IMR-90 (cell line): Measurements from ENCODE around the gene NOL12.
"Not testable (repeated sequence)": the region's sequence is repeated elsewhere in the genome, so short reads cannot be mapped to it uniquely, and the experiment has no call there.

ENCODE experiments used
- CEBPB ChIP-seq: IDR thresholded peaks from 2 replicates; pipeline ENCODE4 v1.6.1; 2012; ENCODE audit warnings: low read depth, low read length, improper control_type of control experiment
- CHD1 ChIP-seq: IDR thresholded peaks from 2 replicates; pipeline ENCODE4 v1.6.1; 2012; ENCODE audit warnings: low read depth, low read length, improper control_type of control experiment
- MAFK ChIP-seq: IDR thresholded peaks from 2 replicates; pipeline ENCODE4 v1.6.1; 2012; ENCODE audit warnings: low read depth, low read length, improper control_type of control experiment
- MAZ ChIP-seq: IDR thresholded peaks from 2 replicates; pipeline ENCODE4 v1.6.1; 2012; ENCODE audit warnings: low read depth, mild to moderate bottlenecking, low read length, improper control_type of control experiment, moderate library complexity, borderline replicate concordance
- MXI1 ChIP-seq: IDR thresholded peaks from 2 replicates; pipeline ENCODE4 v1.6.1; 2012; ENCODE audit warnings: low read depth, mild to moderate bottlenecking, low read length, moderate library complexity, borderline replicate concordance
- POLR2A ChIP-seq: IDR thresholded peaks from 2 replicates; pipeline ENCODE4 v1.6.1; 2012; ENCODE audit warnings: mild to moderate bottlenecking, low read depth, low read length
- RAD21 ChIP-seq: IDR thresholded peaks from 2 replicates; pipeline ENCODE4 v1.6.1; 2012; ENCODE audit warnings: low read length, improper control_type of control experiment
- RFX5 ChIP-seq: IDR thresholded peaks from 2 replicates; pipeline ENCODE4 v1.8.0; 2012; ENCODE audit warnings: low read depth, mild to moderate bottlenecking, low read length, moderate library complexity
- SMC3 ChIP-seq: fragments of 150-350 bp; IDR thresholded peaks from 2 replicates; pipeline ENCODE4 v1.6.1; 2016; ENCODE audit warnings: low read depth, mild to moderate bottlenecking, antibody characterized with exemption, low read length, moderate library complexity
- TF ChIP-seq, protein P1 (sequence below): conservative IDR thresholded peaks from 2 replicates; pipeline ENCODE4 v1.5.1; 2012; ENCODE audit warnings: mild to moderate bottlenecking, low read depth, low read length, improper control_type of control experiment
- TF ChIP-seq, protein P2 (sequence below): fragments of 150-350 bp; IDR thresholded peaks from 2 replicates; pipeline ENCODE4 v1.6.1; 2016; ENCODE audit warnings: low read depth, mild to moderate bottlenecking, low read length, moderate library complexity, borderline replicate concordance

DNA sequence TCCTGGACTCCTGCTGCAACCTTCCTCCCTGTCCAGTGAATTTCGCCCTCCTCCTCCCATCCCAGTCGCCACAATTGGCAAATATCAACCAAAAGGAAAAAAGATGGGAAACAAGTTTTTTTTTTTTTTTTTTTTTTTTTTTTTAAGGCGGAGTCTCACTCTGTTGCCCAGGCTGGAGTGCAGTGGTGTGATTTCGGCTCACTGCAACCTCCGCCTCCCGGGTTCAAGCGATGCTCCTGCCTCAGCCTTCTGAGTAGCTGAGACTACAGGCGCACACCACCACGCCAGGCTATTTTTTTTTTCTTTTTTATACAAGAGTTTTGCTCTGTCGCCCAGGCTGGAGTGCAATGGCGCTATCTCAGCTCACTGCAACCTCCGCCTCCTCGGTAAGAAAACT, 10.1 kb downstream of the NOL12 start:
- TF ChIP-seq, protein P1, sequence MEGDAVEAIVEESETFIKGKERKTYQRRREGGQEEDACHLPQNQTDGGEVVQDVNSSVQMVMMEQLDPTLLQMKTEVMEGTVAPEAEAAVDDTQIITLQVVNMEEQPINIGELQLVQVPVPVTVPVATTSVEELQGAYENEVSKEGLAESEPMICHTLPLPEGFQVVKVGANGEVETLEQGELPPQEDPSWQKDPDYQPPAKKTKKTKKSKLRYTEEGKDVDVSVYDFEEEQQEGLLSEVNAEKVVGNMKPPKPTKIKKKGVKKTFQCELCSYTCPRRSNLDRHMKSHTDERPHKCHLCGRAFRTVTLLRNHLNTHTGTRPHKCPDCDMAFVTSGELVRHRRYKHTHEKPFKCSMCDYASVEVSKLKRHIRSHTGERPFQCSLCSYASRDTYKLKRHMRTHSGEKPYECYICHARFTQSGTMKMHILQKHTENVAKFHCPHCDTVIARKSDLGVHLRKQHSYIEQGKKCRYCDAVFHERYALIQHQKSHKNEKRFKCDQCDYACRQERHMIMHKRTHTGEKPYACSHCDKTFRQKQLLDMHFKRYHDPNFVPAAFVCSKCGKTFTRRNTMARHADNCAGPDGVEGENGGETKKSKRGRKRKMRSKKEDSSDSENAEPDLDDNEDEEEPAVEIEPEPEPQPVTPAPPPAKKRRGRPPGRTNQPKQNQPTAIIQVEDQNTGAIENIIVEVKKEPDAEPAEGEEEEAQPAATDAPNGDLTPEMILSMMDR, result not testable (repeated sequence)
- TF ChIP-seq MXI1, MAFK, POLR2A, SMC3, RAD21, MAZ, RFX5, CHD1, CEBPB: not testable (repeated sequence)
- TF ChIP-seq, protein P2, sequence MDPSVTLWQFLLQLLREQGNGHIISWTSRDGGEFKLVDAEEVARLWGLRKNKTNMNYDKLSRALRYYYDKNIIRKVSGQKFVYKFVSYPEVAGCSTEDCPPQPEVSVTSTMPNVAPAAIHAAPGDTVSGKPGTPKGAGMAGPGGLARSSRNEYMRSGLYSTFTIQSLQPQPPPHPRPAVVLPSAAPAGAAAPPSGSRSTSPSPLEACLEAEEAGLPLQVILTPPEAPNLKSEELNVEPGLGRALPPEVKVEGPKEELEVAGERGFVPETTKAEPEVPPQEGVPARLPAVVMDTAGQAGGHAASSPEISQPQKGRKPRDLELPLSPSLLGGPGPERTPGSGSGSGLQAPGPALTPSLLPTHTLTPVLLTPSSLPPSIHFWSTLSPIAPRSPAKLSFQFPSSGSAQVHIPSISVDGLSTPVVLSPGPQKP, result not testable (repeated sequence)
